ENCODE data around the gene TARS3.

The TARS3 gene

GRCh38 chr15:101652786-101653430 lies 71.4 kb downstream of the TARS3 start:
- Histone ChIP-seq H3K9ac (ENCODE audit: low read length) (peak overlapping the region; percentile 92), H3K27me3 (ENCODE audit: control insufficient read depth in 1 of 2, insufficient read depth in 2 of 2, low read length in 2 of 2) (no peaks in the 10 kb centered on the region), H3K4me1 (ENCODE audit: insufficient read depth, low read length) (peaks cover 28% of the 10 kb centered on the region), H3K27ac (ENCODE audit: low read depth, low read length) (peak overlapping the region; percentile 93), H3K4me3 (ENCODE audit: low read depth in 1 of 2, low read length in 2 of 2) (peak overlapping the region; percentile 59 to 85), H3K9me3 (ENCODE audit: low read length) (no peaks in the 10 kb centered on the region), H3K36me3 (ENCODE audit: insufficient read depth, low read length) (peaks cover 19% of the 10 kb centered on the region)

DNA sequence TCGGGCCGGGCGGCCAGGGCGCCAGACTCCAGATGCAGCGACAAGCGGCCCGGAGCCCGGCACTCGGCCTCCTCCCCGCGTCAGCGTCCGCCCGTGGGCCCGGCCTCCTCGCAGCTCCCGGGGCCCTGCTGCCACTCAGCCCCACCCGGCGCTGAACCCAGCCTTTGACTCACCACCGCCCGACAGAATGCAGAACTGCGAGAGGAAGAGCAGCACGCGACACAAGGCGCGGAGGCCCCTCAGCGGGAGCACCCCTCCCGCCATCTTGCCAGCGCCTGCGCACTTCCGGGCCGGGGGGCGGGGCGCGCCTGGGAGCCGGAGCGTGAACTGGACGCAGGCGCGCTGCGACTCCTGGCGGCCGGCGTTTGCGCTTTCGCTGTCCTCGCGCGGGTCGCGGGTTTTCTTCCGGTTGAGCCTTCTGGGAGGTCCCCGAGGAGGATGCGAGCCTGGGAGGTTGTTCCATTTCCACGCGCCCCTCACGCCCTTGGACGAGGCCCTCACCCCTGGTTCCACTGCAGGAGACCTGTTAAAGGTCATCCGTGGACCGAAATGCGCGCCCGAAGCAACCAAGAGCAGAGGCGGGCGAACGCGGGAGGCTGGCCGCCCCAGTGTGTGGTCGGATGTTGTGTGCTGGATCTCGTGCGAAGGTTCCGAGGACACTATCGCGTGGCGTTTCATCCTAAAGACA lies 72.0 kb downstream of the TARS3 start, which contains the start of gene TM2D3:
TSS of gene TM2D3 (minus strand) at position 284 of the 688 bp plus-strand sequence. CDS start at position 264, 20 bp downstream.
- H3K27ac ChIP-seq (ENCODE audit: low read depth, low read length), result peak within 1 kb of the TSS; percentile 93
- H3K4me3 ChIP-seq (ENCODE audit: low read depth in 1 of 2, low read length in 2 of 2), result peak within 1 kb of the TSS; percentile 59 to 85
- H3K27me3 ChIP-seq (ENCODE audit: control insufficient read depth in 1 of 2, insufficient read depth in 2 of 2, low read length in 2 of 2), result no peaks in the 10 kb centered on the region
- no peaks in the 10 kb centered on the region for H3K9me3 ChIP-seq (ENCODE audit: low read length)
- peaks cover 23% of the 10 kb centered on the region for H3K36me3 ChIP-seq (ENCODE audit: insufficient read depth, low read length)
- peak within 1 kb of the TSS; percentile 98 for H3K9ac ChIP-seq (ENCODE audit: low read length)
- H3K4me1 ChIP-seq (ENCODE audit: insufficient read depth, low read length), result peaks cover 28% of the 10 kb centered on the region

DNA sequence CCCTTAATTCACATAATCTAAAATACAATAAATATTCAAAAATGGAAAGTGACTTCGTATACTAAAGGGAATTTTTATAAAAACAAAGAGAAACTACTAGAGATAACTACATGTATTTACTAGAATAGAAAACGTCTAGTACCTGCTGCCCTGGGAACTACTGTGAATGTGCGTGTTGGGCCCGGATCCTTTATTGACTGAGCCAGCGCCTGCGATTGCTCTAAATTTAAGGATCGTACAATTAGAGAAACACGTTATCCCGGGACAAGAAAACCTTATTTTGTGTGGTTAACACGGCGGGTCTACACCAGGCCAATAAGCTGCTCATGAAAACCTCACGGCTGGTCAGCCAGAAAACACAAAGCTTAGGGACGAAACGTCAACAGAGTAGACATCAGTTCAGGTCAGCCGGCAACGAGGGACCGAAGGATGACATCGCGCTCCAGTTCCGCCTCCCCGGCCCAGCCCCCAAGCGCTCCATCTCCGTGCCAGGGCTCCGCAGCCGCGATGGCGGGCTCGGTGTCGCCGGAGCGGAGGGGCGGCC lies 72.6 kb downstream of the TARS3 start:
- peak overlapping the region; percentile 59 to 85 for H3K4me3 ChIP-seq (ENCODE audit: low read depth in 1 of 2, low read length in 2 of 2)
- peaks cover 25% of the 10 kb centered on the region for H3K36me3 ChIP-seq (ENCODE audit: insufficient read depth, low read length)
- peaks cover 28% of the 10 kb centered on the region for H3K4me1 ChIP-seq (ENCODE audit: insufficient read depth, low read length)
- no peaks in the 10 kb centered on the region for H3K9me3 ChIP-seq (ENCODE audit: low read length)
- peak overlapping the region; percentile 98 for H3K9ac ChIP-seq (ENCODE audit: low read length)
- H3K27ac ChIP-seq (ENCODE audit: low read depth, low read length), result peak overlapping the region; percentile 93
- no peaks in the 10 kb centered on the region for H3K27me3 ChIP-seq (ENCODE audit: control insufficient read depth in 1 of 2, insufficient read depth in 2 of 2, low read length in 2 of 2)

DNA sequence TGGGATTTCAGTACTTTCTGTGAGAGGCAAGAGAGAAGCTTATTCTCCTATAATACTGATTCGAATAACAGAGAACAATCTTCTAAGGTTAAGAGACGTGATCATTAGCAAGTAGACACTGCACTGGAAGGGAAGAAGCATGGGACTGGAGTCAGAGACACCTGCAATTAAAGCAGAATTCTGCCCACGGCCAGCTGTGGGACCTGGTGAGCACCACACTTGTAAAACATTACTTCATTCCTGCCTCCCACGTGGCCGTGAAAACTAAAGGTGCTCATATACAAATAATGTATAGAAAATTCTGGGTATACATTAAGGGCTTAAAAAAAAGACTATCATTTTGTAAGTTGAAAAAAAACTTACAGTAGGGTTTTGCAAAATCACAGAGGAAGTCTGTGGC lies 74.1 kb downstream of the TARS3 start:
- Histone ChIP-seq H3K9me3 (ENCODE audit: low read length) (no peaks in the 10 kb centered on the region), H3K36me3 (ENCODE audit: insufficient read depth, low read length) (peaks cover 33% of the 10 kb centered on the region), H3K4me3 (ENCODE audit: low read depth in 1 of 2, low read length in 2 of 2) (no peak overlapping the region), H3K9ac (ENCODE audit: low read length) (no peak overlapping the region), H3K27ac (ENCODE audit: low read depth, low read length) (no peak overlapping the region), H3K27me3 (ENCODE audit: control insufficient read depth in 1 of 2, insufficient read depth in 2 of 2, low read length in 2 of 2) (no peaks in the 10 kb centered on the region), H3K4me1 (ENCODE audit: insufficient read depth, low read length) (peaks cover 28% of the 10 kb centered on the region)

- H3K27ac ChIP-seq (ENCODE audit: low read depth, low read length), result no peak overlapping the region
- H3K4me3 ChIP-seq (ENCODE audit: low read depth in 1 of 2, low read length in 2 of 2), result no peak overlapping the region
- peaks cover 28% of the 10 kb centered on the region for H3K4me1 ChIP-seq (ENCODE audit: insufficient read depth, low read length)
- H3K27me3 ChIP-seq (ENCODE audit: control insufficient read depth in 1 of 2, insufficient read depth in 2 of 2, low read length in 2 of 2), result no peaks in the 10 kb centered on the region
- H3K9ac ChIP-seq (ENCODE audit: low read length), result no peak overlapping the region
- H3K9me3 ChIP-seq (ENCODE audit: low read length), result no peaks in the 10 kb centered on the region
- peaks cover 47% of the 10 kb centered on the region for H3K36me3 ChIP-seq (ENCODE audit: insufficient read depth, low read length)
Measured at GRCh38 chr15:101648356-101648755, 75.9 kb downstream of the TARS3 start.

- no peaks in the 10 kb centered on the region for H3K9me3 ChIP-seq (ENCODE audit: low read length)
- no peak overlapping the region for H3K4me3 ChIP-seq (ENCODE audit: low read depth in 1 of 2, low read length in 2 of 2)
- no peaks in the 10 kb centered on the region for H3K27me3 ChIP-seq (ENCODE audit: control insufficient read depth in 1 of 2, insufficient read depth in 2 of 2, low read length in 2 of 2)
- no peak overlapping the region for H3K9ac ChIP-seq (ENCODE audit: low read length)
- no peak overlapping the region for H3K27ac ChIP-seq (ENCODE audit: low read depth, low read length)
- H3K4me1 ChIP-seq (ENCODE audit: insufficient read depth, low read length), result peaks cover 22% of the 10 kb centered on the region
- peaks cover 56% of the 10 kb centered on the region for H3K36me3 ChIP-seq (ENCODE audit: insufficient read depth, low read length)
Measured at GRCh38 chr15:101647251-101647650, 77.0 kb downstream of the TARS3 start.

- Histone ChIP-seq H3K9ac (ENCODE audit: low read length) (no peak overlapping the region), H3K9me3 (ENCODE audit: low read length) (no peaks in the 10 kb centered on the region), H3K27ac (ENCODE audit: low read depth, low read length) (no peak overlapping the region), H3K4me3 (ENCODE audit: low read depth in 1 of 2, low read length in 2 of 2) (no peak overlapping the region), H3K4me1 (ENCODE audit: insufficient read depth, low read length) (peaks cover 22% of the 10 kb centered on the region), H3K27me3 (ENCODE audit: control insufficient read depth in 1 of 2, insufficient read depth in 2 of 2, low read length in 2 of 2) (no peaks in the 10 kb centered on the region), H3K36me3 (ENCODE audit: insufficient read depth, low read length) (peaks cover 61% of the 10 kb centered on the region)
Measured at GRCh38 chr15:101646672-101647071, 77.6 kb downstream of the TARS3 start.

- Histone ChIP-seq H3K27me3 (ENCODE audit: control insufficient read depth in 1 of 2, insufficient read depth in 2 of 2, low read length in 2 of 2) (no peaks in the 10 kb centered on the region), H3K36me3 (ENCODE audit: insufficient read depth, low read length) (peaks cover 57% of the 10 kb centered on the region), H3K9me3 (ENCODE audit: low read length) (no peaks in the 10 kb centered on the region), H3K4me1 (ENCODE audit: insufficient read depth, low read length) (peaks cover 3% of the 10 kb centered on the region), H3K4me3 (ENCODE audit: low read depth in 1 of 2, low read length in 2 of 2) (no peak overlapping the region), H3K27ac (ENCODE audit: low read depth, low read length) (no peak overlapping the region), H3K9ac (ENCODE audit: low read length) (no peak overlapping the region)
Measured at GRCh38 chr15:101642361-101642760, 81.9 kb downstream of the TARS3 start.

DNA sequence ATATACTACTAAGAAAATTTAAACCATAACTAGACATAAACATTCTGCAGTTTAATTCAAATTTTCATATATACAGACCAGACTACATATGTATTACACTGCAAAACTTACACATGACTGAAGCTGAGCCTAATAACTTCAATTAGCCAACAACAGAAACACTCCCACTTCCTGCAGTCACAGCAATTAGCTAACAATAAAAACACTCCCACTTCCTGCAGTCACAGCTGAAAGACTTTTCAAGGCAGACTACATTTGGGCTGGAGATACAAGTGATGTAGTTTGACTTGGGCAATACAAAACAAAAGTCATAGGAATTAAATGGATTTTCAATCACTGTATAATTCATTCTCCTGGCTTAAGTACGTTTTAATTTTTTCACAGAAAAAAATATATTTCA lies 82.4 kb downstream of the TARS3 start:
- H3K9me3 ChIP-seq (ENCODE audit: low read length), result no peaks in the 10 kb centered on the region
- H3K9ac ChIP-seq (ENCODE audit: low read length), result no peak overlapping the region
- H3K36me3 ChIP-seq (ENCODE audit: insufficient read depth, low read length), result peaks cover 52% of the 10 kb centered on the region
- no peak overlapping the region for H3K27ac ChIP-seq (ENCODE audit: low read depth, low read length)
- H3K27me3 ChIP-seq (ENCODE audit: control insufficient read depth in 1 of 2, insufficient read depth in 2 of 2, low read length in 2 of 2), result no peaks in the 10 kb centered on the region
- peaks cover 3% of the 10 kb centered on the region for H3K4me1 ChIP-seq (ENCODE audit: insufficient read depth, low read length)
- no peak overlapping the region for H3K4me3 ChIP-seq (ENCODE audit: low read depth in 1 of 2, low read length in 2 of 2)

GRCh38 chr15:101641129-101641764 lies 83.0 kb downstream of the TARS3 start:
- Histone ChIP-seq H3K4me3 (ENCODE audit: low read depth in 1 of 2, low read length in 2 of 2) (no peak overlapping the region), H3K27me3 (ENCODE audit: control insufficient read depth in 1 of 2, insufficient read depth in 2 of 2, low read length in 2 of 2) (no peaks in the 10 kb centered on the region), H3K9ac (ENCODE audit: low read length) (no peak overlapping the region), H3K36me3 (ENCODE audit: insufficient read depth, low read length) (peaks cover 48% of the 10 kb centered on the region), H3K27ac (ENCODE audit: low read depth, low read length) (no peak overlapping the region), H3K9me3 (ENCODE audit: low read length) (no peaks in the 10 kb centered on the region), H3K4me1 (ENCODE audit: insufficient read depth, low read length) (peaks cover 3% of the 10 kb centered on the region)

DNA sequence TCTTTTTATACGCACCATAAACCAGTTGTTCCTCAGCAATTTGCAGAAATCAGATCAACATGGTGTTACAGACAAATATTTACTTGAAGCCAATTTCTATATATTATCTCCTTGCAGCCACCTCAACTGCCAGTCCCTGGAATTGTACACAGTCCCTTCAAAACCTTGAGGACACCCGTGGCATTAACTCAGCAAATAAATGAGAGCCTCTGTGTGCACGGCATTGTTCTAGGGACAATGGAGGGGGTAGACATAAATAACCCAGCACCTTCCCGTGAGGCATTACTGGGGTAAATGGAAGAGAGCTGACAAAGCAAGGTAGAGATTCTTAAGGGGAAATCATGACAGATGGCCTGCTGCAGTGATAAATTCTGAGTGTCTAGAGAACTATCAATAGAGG lies 84.6 kb downstream of the TARS3 start:
- Histone ChIP-seq H3K4me3 (ENCODE audit: low read depth in 1 of 2, low read length in 2 of 2) (no peak overlapping the region), H3K36me3 (ENCODE audit: insufficient read depth, low read length) (peaks cover 36% of the 10 kb centered on the region)

More for the DNA sequence above, 84.6 kb downstream of the TARS3 start:
- no peak overlapping the region for H3K9ac ChIP-seq (ENCODE audit: low read length)
- H3K27me3 ChIP-seq (ENCODE audit: control insufficient read depth in 1 of 2, insufficient read depth in 2 of 2, low read length in 2 of 2), result no peaks in the 10 kb centered on the region
- H3K9me3 ChIP-seq (ENCODE audit: low read length), result no peaks in the 10 kb centered on the region
- H3K4me1 ChIP-seq (ENCODE audit: insufficient read depth, low read length), result peaks cover 3% of the 10 kb centered on the region
- H3K27ac ChIP-seq (ENCODE audit: low read depth, low read length), result no peak overlapping the region

All from muscle layer of colon (tissue), 2 donors.